ENCODE measurements around the gene EIF4B. TPM values are rescaled to one million over a fixed set of nuclear protein-coding genes. Genes with fewer than 3 reads are reported as not detected.

Gene EIF4B
- total and polyA plus RNA-seq, 9 of the 15 experiments (the other 6 are each of a cell fraction or from before 2014, with no cell fraction given), result 138 to 669 (median 552) TPM

DNA sequence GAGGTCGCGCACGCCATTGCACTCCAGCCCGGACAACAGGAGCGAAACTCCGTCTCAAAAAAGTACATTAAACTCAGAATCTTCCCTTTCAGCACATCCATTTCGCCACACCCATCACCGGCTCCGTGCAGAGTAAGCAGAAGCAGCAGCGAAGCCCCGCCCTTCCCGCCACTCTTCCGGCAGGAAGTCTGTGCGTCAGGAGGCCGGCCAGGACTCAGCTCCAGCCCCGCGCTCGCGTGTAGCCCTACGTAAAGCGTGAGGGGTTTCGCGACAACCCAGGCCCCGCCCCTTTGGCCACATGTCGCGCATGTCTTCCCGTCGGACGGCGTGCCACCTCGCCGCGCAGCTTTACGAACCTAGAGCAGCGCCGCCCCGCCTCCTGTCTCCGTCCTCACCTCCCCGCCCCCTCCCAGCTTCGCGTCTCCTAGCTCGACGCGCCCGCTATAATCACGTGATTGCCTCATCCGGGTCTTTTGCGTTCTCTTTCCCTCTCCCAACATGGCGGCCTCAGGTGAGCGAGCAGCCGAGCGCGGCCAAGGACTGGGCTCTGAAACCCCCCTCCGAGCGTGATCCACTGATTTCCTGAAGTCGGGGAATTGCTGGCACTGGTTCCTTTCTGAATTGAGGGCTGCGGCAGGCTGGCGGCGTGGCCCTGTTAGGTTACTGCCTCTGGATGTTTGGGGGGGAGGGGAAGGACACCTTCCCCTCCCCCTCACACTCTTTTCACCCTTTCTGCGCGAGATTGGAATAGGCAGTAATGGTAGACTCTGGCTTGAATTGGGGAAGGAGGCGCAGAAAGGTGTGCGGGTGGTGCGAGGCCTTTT lies at the start of gene EIF4B (continued):
- TF ChIP-seq ZNF609 (CRISPR knock-in tag; IDR thresholded peaks at IDR 0.05; ENCODE audit: borderline replicate concordance) (no peak), HNRNPLL (IDR thresholded peaks at IDR 0.05; ENCODE audit: low read depth, low read length, poor library complexity, severe bottlenecking) (peak; percentile 90), SREBF2 (CRISPR knock-in tag; IDR thresholded peaks at IDR 0.05) (0 out of 2 replicates have a peak, but pooled peaks have one; percentile 78), ZNF197 (CRISPR knock-in tag; IDR thresholded peaks at IDR 0.05; ENCODE audit: low read depth) (no peak), CBX2 (IDR thresholded peaks at IDR 0.05; ENCODE audit: insufficient read depth, low read length, poor library complexity, severe bottlenecking) (no peak), BACH1 (tag; IDR thresholded peaks at IDR 0.05) (no peak), NELFE (IDR thresholded peaks at IDR 0.05; ENCODE audit: insufficient read depth, insufficient read length) (no peak), ZNF384 (IDR thresholded peaks at IDR 0.05; ENCODE audit: low read depth, low read length) (no peak), RBM39 (optimal IDR thresholded peaks at IDR 0.05; ENCODE audit: low read depth, low read length) (peak; percentile 98), FIP1L1 (IDR thresholded peaks at IDR 0.05; ENCODE audit: low read depth, low read length, poor library complexity, severe bottlenecking) (peak; percentile 50), ERF (CRISPR knock-in tag; IDR thresholded peaks at IDR 0.05) (0 out of 2 replicates have a peak, but pooled peaks have one; percentile 70), PRPF4 (IDR thresholded peaks at IDR 0.05; ENCODE audit: insufficient read depth, low read depth, low read length, poor library complexity, severe bottlenecking) (peak; percentile 84), FOXA1 (IDR thresholded peaks at IDR 0.05; ENCODE audit: borderline replicate concordance) (no peak), U2AF2 (optimal IDR thresholded peaks at IDR 0.05; ENCODE audit: low read depth, low read length) (no peak), ESRRA (IDR thresholded peaks at IDR 0.05; ENCODE audit: borderline replicate concordance, low read depth) (peak; percentile 66)
- TF ChIP-seq, protein P1, sequence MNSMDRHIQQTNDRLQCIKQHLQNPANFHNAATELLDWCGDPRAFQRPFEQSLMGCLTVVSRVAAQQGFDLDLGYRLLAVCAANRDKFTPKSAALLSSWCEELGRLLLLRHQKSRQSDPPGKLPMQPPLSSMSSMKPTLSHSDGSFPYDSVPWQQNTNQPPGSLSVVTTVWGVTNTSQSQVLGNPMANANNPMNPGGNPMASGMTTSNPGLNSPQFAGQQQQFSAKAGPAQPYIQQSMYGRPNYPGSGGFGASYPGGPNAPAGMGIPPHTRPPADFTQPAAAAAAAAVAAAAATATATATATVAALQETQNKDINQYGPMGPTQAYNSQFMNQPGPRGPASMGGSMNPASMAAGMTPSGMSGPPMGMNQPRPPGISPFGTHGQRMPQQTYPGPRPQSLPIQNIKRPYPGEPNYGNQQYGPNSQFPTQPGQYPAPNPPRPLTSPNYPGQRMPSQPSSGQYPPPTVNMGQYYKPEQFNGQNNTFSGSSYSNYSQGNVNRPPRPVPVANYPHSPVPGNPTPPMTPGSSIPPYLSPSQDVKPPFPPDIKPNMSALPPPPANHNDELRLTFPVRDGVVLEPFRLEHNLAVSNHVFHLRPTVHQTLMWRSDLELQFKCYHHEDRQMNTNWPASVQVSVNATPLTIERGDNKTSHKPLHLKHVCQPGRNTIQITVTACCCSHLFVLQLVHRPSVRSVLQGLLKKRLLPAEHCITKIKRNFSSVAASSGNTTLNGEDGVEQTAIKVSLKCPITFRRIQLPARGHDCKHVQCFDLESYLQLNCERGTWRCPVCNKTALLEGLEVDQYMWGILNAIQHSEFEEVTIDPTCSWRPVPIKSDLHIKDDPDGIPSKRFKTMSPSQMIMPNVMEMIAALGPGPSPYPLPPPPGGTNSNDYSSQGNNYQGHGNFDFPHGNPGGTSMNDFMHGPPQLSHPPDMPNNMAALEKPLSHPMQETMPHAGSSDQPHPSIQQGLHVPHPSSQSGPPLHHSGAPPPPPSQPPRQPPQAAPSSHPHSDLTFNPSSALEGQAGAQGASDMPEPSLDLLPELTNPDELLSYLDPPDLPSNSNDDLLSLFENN (IDR thresholded peaks at IDR 0.05; ENCODE audit: low read depth in 2 of 2, low read length in 2 of 2), result no peak
- TF ChIP-seq, protein P2, sequence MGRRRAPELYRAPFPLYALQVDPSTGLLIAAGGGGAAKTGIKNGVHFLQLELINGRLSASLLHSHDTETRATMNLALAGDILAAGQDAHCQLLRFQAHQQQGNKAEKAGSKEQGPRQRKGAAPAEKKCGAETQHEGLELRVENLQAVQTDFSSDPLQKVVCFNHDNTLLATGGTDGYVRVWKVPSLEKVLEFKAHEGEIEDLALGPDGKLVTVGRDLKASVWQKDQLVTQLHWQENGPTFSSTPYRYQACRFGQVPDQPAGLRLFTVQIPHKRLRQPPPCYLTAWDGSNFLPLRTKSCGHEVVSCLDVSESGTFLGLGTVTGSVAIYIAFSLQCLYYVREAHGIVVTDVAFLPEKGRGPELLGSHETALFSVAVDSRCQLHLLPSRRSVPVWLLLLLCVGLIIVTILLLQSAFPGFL (CRISPR knock-in tag; IDR thresholded peaks at IDR 0.05), result no peak
